ENCODE data around the gene SCARB1. TPM values are rescaled to one million over a fixed set of nuclear protein-coding genes. Genes with fewer than 3 reads are reported as not detected.

SCARB1 gene
- total and polyA plus RNA-seq, 9 of the 15 experiments (the other 6 are each of a cell fraction or from before 2014, with no cell fraction given), result 0.56 to 157 (median 52.8) TPM

DNA sequence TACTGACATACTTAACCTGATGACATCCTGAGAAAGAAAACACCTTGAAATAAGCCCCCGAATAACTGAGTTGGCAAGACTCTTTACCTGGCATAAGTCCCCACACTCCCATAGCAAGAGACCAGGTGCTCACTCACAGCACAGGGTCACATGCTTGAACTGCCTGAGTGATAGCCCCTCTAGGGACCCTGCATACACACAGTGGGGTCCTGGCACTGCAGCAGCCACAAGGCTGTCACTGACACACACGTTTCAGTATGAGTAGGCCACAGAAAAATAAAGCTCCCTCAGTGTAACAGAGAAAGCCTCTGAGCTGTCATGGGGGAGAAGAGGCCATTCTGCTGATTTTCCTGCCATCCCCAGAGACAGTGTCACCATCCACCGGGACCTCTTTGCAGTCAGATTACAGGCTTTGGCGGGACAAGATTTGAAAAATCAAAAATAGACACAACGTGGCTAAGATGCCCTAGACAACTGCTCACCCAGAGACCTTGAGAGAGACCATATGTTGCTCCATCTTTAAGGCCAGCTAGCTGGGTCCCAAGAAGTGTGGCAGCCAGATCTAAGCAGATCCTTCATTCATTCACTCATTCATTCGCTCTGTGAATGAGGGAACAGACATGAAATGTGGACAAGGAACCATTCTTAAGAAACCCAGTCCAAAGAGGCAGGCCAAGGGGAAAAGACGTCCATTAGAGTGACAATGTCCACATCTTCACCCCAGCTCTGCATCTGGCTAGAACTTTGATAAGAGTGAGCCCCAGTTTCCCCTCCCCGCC is 1.6 kb downstream of the SCARB1 start (continued):
- no peak for TF ChIP-seq YY1 (IDR thresholded peaks at IDR 0.05; ENCODE audit: borderline replicate concordance in 1 of 3, control insufficient read depth in 1 of 3, extremely low read depth in 1 of 3, insufficient read depth in 3 of 3, insufficient read length in 1 of 3, insufficient replicate concordance in 2 of 3, low read depth in 1 of 3, low read length in 2 of 3)
- TF ChIP-seq RBM34 (IDR thresholded peaks at IDR 0.05; ENCODE audit: borderline replicate concordance, insufficient read depth, low read length), result no peak
- TF ChIP-seq HOXB6 (CRISPR knock-in tag; IDR thresholded peaks at IDR 0.05; ENCODE audit: borderline replicate concordance), result no peak
- no peak for TF ChIP-seq EP300 (IDR thresholded peaks at IDR 0.05; ENCODE audit: low read length)
- no peak for TF ChIP-seq CCAR2 (IDR thresholded peaks at IDR 0.05; ENCODE audit: low read depth, low read length)
- TF ChIP-seq ZKSCAN8 (CRISPR knock-in tag; IDR thresholded peaks at IDR 0.05), result no peak
- TF ChIP-seq, protein P1, sequence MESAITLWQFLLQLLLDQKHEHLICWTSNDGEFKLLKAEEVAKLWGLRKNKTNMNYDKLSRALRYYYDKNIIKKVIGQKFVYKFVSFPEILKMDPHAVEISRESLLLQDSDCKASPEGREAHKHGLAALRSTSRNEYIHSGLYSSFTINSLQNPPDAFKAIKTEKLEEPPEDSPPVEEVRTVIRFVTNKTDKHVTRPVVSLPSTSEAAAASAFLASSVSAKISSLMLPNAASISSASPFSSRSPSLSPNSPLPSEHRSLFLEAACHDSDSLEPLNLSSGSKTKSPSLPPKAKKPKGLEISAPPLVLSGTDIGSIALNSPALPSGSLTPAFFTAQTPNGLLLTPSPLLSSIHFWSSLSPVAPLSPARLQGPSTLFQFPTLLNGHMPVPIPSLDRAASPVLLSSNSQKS (CRISPR knock-in tag; IDR thresholded peaks at IDR 0.05), result no peak
- TF ChIP-seq, protein P2, sequence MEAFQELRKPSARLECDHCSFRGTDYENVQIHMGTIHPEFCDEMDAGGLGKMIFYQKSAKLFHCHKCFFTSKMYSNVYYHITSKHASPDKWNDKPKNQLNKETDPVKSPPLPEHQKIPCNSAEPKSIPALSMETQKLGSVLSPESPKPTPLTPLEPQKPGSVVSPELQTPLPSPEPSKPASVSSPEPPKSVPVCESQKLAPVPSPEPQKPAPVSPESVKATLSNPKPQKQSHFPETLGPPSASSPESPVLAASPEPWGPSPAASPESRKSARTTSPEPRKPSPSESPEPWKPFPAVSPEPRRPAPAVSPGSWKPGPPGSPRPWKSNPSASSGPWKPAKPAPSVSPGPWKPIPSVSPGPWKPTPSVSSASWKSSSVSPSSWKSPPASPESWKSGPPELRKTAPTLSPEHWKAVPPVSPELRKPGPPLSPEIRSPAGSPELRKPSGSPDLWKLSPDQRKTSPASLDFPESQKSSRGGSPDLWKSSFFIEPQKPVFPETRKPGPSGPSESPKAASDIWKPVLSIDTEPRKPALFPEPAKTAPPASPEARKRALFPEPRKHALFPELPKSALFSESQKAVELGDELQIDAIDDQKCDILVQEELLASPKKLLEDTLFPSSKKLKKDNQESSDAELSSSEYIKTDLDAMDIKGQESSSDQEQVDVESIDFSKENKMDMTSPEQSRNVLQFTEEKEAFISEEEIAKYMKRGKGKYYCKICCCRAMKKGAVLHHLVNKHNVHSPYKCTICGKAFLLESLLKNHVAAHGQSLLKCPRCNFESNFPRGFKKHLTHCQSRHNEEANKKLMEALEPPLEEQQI (IDR thresholded peaks at IDR 0.05), result no peak
